HG02852 (cell line): ENCODE data around the gene NTF3.

Experiments used
- ATAC-seq: cut with Tn5 transposase; IDR thresholded peaks from one replicate; pipeline ENCODE4 v1.9.1; 2021; ENCODE audit warnings: mild to moderate bottlenecking, moderate library complexity; ENCODE audit not compliant: unreplicated experiment

Gene NTF3

GRCh38 chr12:5430641-5431603, 986 bp upstream of the NTF3 start:
- ATAC-seq: no peak

DNA sequence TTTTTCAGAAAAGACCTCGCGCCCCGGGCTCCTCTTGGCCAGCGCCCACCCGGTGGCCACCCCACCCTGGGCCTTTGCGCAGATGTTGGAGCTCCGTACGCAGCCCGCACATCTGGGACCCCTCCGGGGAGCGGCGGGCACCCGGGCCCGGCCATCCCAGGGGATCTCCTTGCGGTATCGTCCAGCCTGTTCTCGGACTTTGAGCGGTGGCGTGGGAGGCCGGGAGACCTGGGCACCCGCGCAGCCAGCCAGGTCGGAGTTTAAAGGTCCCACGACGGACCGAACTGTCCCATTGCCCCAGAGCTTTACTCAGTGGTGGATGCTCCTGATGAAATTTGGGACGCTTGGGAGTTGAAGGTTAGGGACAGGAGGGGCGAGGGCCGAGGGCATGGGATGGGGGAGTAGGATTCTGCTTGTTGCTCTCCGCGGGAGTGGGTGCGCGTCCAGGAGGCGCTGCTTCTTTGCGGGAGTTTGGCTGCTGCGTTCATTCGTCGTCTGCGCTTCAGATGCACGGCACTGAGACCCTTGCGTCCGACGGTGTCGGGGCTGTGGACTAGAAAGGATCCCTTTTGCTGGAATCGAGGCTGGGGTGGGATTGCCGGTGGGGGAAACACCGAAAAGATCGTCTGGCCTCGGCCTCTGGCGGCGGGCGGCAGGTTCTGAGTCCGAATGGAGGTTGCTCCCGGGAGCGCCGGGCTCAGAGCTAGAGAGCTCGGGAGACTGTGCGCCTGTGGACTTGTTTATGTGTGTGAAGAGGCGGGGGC, 1.4 kb downstream of the NTF3 start:
- ATAC-seq: no peak

DNA sequence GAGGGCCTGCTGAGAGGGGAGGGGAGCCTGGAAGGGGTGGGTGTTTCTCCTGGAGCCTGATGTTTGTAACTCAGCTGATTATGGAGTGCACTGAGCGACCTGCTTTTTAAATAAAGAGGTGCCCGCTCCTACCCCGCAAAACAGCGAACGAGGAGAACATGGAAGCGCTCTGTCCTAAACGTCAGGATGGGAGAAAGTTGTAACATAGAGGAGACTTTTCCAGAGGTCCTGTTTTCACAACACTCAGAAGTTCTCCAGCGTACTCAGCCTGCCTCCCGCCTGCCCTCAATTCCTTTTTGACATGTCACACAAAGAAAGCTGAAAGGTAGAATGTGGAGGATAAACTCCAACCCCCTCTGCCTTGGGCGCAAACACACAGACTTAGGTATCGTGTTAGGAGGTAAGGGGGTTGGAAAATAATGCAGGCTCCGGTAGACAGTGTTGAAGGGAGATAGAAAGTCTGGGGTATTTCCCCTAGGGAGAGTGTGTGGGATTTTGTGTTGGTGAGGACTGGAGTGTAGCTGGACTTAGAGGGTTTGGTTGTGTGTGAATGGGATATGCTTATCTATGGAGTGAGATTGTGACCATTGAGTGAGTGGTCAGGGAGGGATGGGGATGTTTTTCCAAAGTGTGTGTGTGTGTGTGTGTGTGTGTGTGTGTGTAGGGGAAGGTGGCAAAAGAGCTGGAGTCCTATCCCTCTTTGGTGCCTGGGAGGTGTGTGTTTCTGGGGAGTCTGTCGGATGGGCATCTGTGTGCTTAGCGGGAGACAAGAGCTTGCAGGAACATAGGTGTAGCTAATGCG, 2.1 kb downstream of the NTF3 start:
- ATAC-seq: no peak

DNA sequence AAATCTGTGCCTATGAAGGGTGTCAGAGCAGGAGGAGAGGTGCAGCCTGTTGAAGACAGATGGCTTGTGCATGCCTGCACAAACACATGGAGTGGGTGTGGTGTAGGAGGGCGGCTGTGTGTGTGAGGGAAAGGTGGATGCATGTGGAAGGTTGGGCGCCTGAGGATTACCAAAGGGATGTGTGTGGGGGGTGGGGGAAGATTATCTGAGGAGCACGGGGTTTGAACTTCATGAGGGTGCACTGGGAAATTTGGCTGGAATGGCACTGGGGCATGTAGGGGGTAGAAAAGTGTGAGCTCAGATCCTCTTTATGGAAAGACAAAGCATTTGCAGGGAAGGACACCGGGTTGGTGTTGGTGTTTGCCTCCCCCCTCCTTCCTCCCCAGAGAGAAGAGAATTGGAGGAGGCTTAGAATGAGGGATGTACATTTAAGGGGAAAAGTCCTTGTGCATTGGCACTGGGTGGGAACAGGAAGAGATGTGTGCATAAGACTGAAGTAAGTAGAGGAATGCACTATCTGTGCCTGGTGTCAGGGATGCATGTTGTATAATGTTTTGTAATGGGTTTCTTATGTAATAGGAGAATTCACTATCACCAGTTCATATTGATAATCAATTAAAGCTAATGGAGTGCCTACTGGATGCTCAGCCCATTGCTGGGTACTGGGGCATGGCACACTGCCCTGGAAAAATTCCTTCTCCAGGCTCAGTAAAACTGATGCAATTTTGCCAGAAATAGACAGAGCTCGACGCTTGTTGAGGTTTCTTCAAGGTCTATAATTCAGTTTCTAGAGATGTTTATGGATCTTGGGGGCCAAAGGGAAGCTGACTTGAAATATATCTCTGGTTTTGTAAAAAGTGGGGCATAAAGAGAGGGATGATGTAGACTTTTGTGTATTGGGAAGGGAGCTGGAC, 3.0 kb downstream of the NTF3 start:
- no peak for ATAC-seq

DNA sequence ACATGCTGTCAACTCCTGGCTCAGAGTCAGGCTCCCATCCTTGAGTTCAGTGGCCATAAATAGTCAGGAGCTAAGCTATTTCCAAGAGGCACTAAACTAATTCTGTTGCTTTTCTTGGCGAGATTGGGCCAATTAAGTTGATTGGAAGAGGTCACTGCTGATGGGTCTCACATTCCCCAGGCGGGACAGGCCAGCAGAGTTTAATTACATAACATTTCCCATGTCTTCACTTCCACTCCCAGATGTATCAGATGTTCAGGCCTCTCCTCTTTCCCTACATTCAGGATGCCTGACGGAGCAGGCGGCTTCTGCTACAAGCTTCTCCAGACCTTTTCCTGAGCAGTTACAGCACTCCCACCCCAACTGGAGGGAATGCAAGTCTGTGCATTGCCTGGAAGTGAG, 5.3 kb downstream of the NTF3 start:
- ATAC-seq: no peak

- ATAC-seq: no peak
Measured at GRCh38 chr12:5437589-5437988, 5.7 kb downstream of the NTF3 start.

DNA sequence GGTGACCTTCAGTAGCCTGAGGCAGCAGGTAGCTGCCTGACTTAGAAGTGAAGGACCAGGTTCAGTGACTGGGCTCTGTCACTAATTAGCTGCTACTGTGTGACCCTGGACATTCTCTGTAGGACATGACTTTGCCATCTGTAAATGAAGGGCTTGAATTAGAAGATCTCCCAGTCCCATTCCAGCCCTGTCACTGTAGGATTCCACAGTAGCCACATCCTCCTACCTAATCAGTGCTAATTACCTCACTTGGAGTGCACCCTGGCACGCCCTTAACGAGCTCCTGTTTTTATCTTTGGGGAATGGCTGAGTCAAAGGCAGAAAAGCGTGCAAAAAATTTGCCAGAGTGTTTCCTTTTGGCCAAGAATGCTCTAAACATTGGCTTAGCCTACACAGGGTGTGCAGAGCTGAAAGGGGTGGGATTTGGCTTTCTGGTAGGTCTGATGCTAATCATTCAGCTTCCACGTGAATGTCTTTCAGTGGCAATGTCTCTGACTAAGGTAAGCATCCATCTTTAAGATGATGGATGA, 6.8 kb downstream of the NTF3 start:
- ATAC-seq: no peak

DNA sequence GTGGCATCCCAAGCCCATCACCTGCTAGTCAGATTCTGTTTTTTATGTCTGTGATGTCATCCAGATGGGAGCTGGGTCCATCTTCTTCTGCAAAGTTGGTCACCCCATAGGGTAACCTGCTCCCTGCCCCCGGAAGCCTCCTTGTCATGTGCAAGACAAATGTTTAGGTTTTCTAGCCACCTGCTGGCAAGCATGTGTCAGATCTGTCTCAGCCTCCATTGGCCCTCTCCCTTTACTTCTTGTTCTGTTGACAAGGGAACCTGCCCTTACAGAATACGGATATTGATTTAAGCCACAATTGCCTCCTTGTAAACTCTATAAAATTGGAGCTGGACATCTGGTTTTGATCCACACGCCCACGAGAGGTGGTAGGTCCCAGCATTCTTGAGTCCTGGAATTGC, 7.5 kb downstream of the NTF3 start:
- ATAC-seq: no peak

DNA sequence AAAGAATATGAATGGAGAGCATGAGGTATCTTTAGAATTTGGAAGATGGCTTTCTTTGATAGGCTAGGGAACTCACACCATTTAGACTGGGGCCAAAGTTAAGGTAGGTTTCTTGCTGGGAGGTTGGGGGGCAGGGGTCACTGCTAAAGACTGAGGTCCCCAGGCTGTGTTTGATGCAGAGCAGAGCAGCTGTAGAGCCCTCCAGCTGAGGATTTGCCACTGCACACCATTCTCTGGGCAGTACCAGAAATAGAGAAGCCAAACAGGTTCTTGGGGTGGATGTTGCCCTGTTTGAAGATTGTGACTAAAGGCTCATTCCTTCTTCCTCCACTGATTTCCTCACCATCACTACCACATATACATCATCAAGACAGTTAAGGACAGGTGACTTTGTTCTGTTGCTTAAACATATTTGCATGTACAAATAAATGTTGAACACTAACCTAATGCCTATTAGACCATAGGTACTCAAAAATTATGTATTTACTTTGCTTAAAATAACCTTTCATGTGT, 7.9 kb downstream of the NTF3 start:
- no peak for ATAC-seq

GRCh38 chr12:5440978-5441377, 9.1 kb downstream of the NTF3 start:
- ATAC-seq: no peak

GRCh38 chr12:5441497-5442236, 9.8 kb downstream of the NTF3 start:
- no peak for ATAC-seq

GRCh38 chr12:5442251-5443006, 10.5 kb downstream of the NTF3 start:
- ATAC-seq: no peak

DNA sequence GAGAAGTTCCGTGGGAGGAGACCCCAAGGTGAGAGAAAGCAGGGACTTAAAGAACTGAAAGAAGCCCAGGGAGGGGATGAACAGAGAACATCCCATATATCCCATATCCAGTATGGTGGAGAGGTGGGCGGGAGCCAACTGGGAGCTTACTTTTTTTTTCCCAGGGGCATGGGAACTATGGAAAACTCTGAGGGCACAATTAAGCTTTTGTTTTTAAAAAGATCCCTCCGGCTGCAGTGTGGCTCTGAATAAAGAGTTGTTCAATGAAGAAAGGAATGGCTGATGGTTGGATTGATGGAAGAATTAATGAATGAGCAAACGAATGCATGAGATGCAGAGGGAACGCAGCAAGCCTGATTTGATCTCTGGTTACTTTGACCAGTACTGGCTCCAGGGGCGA, 12.6 kb downstream of the NTF3 start:
- no peak for ATAC-seq

GRCh38 chr12:5447320-5447719, 15.4 kb downstream of the NTF3 start:
- no peak for ATAC-seq

- ATAC-seq: no peak
Measured at GRCh38 chr12:5451251-5451650, 19.3 kb downstream of the NTF3 start.

GRCh38 chr12:5452569-5452968, 20.7 kb downstream of the NTF3 start:
- ATAC-seq: no peak

DNA sequence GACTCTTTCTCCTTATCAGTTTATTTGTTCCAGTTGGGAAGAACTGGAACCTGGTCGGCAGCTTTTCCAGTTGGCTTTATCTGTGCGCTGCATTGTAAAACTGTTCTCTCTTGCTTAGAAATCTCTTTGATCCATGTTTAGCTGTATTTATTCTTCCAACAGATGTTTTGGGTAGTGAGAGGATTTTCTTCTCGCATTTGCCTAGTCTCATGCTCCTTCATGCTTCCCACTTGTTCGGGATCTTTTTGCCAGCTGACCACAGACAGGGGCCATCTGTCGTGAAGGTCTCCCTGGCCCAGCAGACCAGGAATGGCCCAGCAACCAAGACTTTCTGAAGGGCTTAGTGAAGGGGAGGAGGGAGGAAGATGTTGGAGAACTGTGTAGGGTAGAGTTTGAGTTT, 21.6 kb downstream of the NTF3 start:
- no peak for ATAC-seq

GRCh38 chr12:5455045-5455444, 23.1 kb downstream of the NTF3 start:
- no peak for ATAC-seq
